Esophagus squamous epithelium (tissue), 4 donors: ENCODE results near the gene MAN1C1.

Experiments
- POLR2A ChIP-seq, 4 donors: fragments of 450-650 bp; IDR thresholded peaks; one replicate each; pipeline ENCODE4 v1.6.1; 2017; ENCODE audit warnings: antibody characterized with exemption in 4 of 4, mild to moderate bottlenecking in 4 of 4, moderate library complexity in 3 of 4
- TF ChIP-seq, protein P1 (sequence below), 6 experiments: fragments of 450-650 bp in 4 of 6; fragments of 200-600 bp in 2 of 6; sonication (generic) in 2 of 6; IDR thresholded peaks; one replicate each; pipeline ENCODE4 v1.5.1; 2016 to 2019; ENCODE audit warnings: antibody characterized with exemption in 6 of 6, mild to moderate bottlenecking in 4 of 6, moderate library complexity in 4 of 6

DNA sequence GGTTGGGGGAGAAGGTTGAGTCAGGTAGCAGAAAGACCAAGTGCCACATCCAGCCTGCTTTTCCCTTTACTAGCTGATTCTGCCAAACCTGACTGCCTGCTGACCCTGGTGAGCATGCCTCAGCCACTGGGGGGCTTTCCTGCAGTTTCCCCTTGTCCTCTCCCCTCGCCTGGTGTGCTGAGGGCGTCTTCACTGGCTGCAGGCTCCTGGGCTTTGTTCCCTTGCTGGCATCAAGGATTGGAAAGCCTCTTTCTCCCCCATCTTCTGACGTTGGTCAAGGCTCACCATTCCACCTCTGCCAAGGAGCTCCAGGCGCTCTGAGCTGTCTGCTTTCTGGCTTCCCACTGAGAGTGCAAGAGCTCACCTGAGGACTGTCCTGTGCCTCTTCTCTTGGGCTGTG lies 28.4 kb downstream of the MAN1C1 start:
- TF ChIP-seq, protein P1, sequence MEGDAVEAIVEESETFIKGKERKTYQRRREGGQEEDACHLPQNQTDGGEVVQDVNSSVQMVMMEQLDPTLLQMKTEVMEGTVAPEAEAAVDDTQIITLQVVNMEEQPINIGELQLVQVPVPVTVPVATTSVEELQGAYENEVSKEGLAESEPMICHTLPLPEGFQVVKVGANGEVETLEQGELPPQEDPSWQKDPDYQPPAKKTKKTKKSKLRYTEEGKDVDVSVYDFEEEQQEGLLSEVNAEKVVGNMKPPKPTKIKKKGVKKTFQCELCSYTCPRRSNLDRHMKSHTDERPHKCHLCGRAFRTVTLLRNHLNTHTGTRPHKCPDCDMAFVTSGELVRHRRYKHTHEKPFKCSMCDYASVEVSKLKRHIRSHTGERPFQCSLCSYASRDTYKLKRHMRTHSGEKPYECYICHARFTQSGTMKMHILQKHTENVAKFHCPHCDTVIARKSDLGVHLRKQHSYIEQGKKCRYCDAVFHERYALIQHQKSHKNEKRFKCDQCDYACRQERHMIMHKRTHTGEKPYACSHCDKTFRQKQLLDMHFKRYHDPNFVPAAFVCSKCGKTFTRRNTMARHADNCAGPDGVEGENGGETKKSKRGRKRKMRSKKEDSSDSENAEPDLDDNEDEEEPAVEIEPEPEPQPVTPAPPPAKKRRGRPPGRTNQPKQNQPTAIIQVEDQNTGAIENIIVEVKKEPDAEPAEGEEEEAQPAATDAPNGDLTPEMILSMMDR (IDR thresholded peaks at IDR 0.05): no peak
- no peak for TF ChIP-seq POLR2A (IDR thresholded peaks at IDR 0.05)
